ENCODE measurements around the gene CALML5.

The CALML5 gene

GRCh38 chr10:5512331-5512730 lies 13.0 kb upstream of the CALML5 start:
- no peak overlapping the region for H3K27ac Mint-ChIP-seq
- peaks cover 4% of the 10 kb centered on the region for H3K27me3 Mint-ChIP-seq
- H3K4me1 Mint-ChIP-seq (ENCODE audit: low read depth) = peaks cover 5% of the 10 kb centered on the region
- no peaks in the 10 kb centered on the region for H3K36me3 Mint-ChIP-seq (ENCODE audit: low read depth)
- no peak overlapping the region for H3K4me3 Mint-ChIP-seq
- H3K9me3 Mint-ChIP-seq = no peaks in the 10 kb centered on the region

DNA sequence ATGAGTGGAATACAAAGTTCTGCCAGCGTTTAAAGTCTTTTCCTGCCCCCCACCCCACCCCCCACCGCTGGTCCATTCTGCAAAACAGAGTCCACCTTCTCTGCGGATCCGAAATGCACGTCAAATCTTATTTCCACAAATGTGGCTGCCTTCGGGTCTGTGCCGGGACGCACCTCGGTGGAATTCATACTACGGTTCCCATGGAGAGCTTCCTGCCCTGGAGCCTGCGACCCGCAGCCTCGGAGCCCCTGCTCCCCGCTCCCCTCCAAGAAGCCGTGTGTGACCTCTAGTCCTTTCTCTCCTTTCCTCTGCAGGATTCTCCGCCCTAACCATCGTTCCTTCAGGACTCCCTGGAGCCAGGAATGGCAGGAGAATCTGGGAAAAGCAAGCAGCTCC lies 12.5 kb upstream of the CALML5 start:
- H3K4me1 Mint-ChIP-seq (ENCODE audit: low read depth) = peaks cover 5% of the 10 kb centered on the region
- H3K27me3 Mint-ChIP-seq = peaks cover 4% of the 10 kb centered on the region
- H3K4me3 Mint-ChIP-seq = no peak overlapping the region
- H3K9me3 Mint-ChIP-seq = no peaks in the 10 kb centered on the region
- no peak overlapping the region for H3K27ac Mint-ChIP-seq
- no peaks in the 10 kb centered on the region for H3K36me3 Mint-ChIP-seq (ENCODE audit: low read depth)

DNA sequence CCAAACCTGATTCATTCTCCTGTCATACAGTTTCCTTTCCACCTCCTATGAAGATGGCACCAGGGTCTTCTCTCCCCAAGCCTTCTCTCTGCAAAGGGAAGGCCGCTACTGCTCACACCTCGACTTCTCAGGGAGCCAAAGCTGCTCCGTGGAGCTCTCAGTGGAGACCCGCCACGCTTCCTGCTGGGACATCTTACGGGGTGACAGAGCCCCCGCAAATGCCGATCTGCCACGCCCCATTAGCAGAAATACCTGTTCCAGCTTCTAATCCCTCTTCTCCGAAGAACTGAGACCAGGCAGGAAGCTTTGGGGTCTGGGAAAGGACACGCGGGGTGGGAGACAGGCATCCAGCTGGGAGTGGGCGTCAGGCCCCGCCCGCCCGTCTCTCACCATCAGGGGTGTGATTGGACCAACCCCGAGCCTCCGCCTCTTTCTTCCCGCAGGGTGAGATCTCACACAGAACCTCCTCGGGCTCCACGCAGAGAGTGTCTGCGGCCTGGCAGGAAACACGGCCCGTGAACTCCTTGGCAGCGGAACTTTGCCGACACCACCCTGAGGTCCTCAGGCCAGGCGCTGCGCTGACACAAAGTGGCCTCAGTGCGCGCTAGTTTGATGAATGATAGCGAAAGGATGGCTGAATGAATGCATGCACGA lies 12.0 kb upstream of the CALML5 start:
- Mint-ChIP-seq H3K27ac (no peak overlapping the region), H3K4me1 (ENCODE audit: low read depth) (peaks cover 5% of the 10 kb centered on the region), H3K4me3 (no peak overlapping the region), H3K27me3 (peaks cover 4% of the 10 kb centered on the region), H3K36me3 (ENCODE audit: low read depth) (no peaks in the 10 kb centered on the region), H3K9me3 (no peaks in the 10 kb centered on the region)

GRCh38 chr10:5510281-5511072 lies 11.1 kb upstream of the CALML5 start:
- Mint-ChIP-seq H3K27me3 (peaks cover 4% of the 10 kb centered on the region), H3K4me1 (ENCODE audit: low read depth) (peaks cover 5% of the 10 kb centered on the region), H3K9me3 (no peaks in the 10 kb centered on the region), H3K27ac (no peak overlapping the region), H3K36me3 (ENCODE audit: low read depth) (no peaks in the 10 kb centered on the region), H3K4me3 (no peak overlapping the region)

GRCh38 chr10:5509691-5510090 lies 10.3 kb upstream of the CALML5 start:
- no peaks in the 10 kb centered on the region for H3K36me3 Mint-ChIP-seq (ENCODE audit: low read depth)
- no peak overlapping the region for H3K27ac Mint-ChIP-seq
- H3K4me3 Mint-ChIP-seq = no peak overlapping the region
- H3K9me3 Mint-ChIP-seq = no peaks in the 10 kb centered on the region
- peaks cover 4% of the 10 kb centered on the region for H3K27me3 Mint-ChIP-seq
- H3K4me1 Mint-ChIP-seq (ENCODE audit: low read depth) = peaks cover 5% of the 10 kb centered on the region

GRCh38 chr10:5509236-5509635 lies 9.9 kb upstream of the CALML5 start:
- H3K27me3 Mint-ChIP-seq = peaks cover 4% of the 10 kb centered on the region
- peaks cover 5% of the 10 kb centered on the region for H3K4me1 Mint-ChIP-seq (ENCODE audit: low read depth)
- no peak overlapping the region for H3K27ac Mint-ChIP-seq
- H3K36me3 Mint-ChIP-seq (ENCODE audit: low read depth) = no peaks in the 10 kb centered on the region
- no peaks in the 10 kb centered on the region for H3K9me3 Mint-ChIP-seq
- H3K4me3 Mint-ChIP-seq = no peak overlapping the region

DNA sequence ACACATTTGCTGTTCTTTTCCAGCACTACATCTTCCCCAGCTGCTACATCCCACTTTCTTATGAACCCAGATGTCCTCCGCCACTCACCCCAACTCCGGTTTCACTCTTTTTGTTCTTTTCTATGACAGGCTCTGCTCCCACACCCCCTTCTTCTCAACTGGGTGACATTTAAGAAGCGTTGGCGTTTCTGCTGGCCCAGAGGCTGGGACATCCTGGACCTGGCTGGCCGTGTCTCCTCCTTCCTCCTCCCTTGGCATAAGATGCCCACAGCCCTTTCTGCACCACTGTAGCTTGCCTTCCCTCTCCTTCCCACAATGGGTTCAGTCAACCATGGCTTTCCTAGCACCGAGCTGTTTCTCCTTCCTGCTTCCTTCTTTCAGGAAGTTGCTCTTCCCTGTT lies 9.4 kb upstream of the CALML5 start:
- H3K27ac Mint-ChIP-seq = no peak overlapping the region
- no peaks in the 10 kb centered on the region for H3K9me3 Mint-ChIP-seq
- H3K4me3 Mint-ChIP-seq = no peak overlapping the region
- H3K4me1 Mint-ChIP-seq (ENCODE audit: low read depth) = peaks cover 5% of the 10 kb centered on the region
- no peaks in the 10 kb centered on the region for H3K36me3 Mint-ChIP-seq (ENCODE audit: low read depth)
- H3K27me3 Mint-ChIP-seq = peaks cover 4% of the 10 kb centered on the region

DNA sequence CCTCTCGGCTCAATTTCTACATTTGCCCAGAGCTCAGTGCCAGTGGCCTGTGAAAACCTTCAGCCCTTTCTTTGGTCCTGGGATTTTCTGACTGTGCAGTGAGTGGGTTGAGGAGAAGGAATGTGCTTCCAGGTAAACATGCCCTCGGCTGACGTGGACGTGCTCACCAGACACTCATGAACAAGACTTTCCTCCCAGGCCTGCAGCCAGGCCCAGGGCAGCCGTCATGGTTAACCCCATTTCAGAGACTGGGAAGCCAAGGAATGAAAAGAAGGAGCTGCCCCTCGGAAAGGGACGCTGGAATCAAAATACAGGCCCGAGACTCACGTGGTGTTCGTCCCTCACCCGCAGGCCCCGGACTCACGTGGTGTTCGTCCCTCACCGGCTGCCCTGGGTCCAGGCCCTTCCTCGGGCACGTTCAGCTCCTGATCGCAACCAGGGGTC lies 8.8 kb upstream of the CALML5 start:
- Mint-ChIP-seq H3K4me3 (no peak overlapping the region), H3K27ac (no peak overlapping the region), H3K36me3 (ENCODE audit: low read depth) (no peaks in the 10 kb centered on the region), H3K27me3 (peaks cover 8% of the 10 kb centered on the region), H3K9me3 (no peaks in the 10 kb centered on the region), H3K4me1 (ENCODE audit: low read depth) (peaks cover 1% of the 10 kb centered on the region)

GRCh38 chr10:5507649-5508131 lies 8.3 kb upstream of the CALML5 start:
- Mint-ChIP-seq H3K36me3 (ENCODE audit: low read depth) (no peaks in the 10 kb centered on the region), H3K4me3 (no peak overlapping the region), H3K27ac (no peak overlapping the region), H3K27me3 (peaks cover 11% of the 10 kb centered on the region), H3K4me1 (ENCODE audit: low read depth) (no peaks in the 10 kb centered on the region), H3K9me3 (no peaks in the 10 kb centered on the region)

- Mint-ChIP-seq H3K4me1 (ENCODE audit: low read depth) (no peaks in the 10 kb centered on the region), H3K36me3 (ENCODE audit: low read depth) (no peaks in the 10 kb centered on the region), H3K4me3 (no peak overlapping the region), H3K27ac (no peak overlapping the region), H3K9me3 (no peaks in the 10 kb centered on the region), H3K27me3 (peaks cover 9% of the 10 kb centered on the region)
Measured at GRCh38 chr10:5506751-5507648, 7.6 kb upstream of the CALML5 start.

DNA sequence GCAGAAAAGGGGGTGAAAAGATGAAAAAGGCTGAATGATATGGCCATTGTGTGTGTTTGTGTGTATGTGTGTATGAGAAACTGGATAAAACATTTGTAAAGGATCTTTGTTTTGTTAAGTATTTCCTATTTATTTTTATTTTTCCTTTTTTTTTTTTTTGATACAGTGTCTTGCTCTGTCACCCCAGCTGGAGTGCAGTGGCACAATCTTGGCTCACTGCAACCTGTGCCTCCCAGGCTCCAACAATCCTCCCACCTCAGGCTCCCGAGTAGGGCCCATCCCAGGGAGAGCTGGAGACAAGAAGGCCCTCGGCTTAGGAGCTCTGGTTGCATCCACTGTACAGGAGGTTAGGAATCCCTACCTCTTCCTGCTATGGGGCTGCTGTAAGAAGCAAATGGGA lies 6.9 kb upstream of the CALML5 start:
- no peaks in the 10 kb centered on the region for H3K4me1 Mint-ChIP-seq (ENCODE audit: low read depth)
- peaks cover 9% of the 10 kb centered on the region for H3K27me3 Mint-ChIP-seq
- H3K27ac Mint-ChIP-seq = no peak overlapping the region
- no peaks in the 10 kb centered on the region for H3K36me3 Mint-ChIP-seq (ENCODE audit: low read depth)
- H3K4me3 Mint-ChIP-seq = no peak overlapping the region
- H3K9me3 Mint-ChIP-seq = no peaks in the 10 kb centered on the region

DNA sequence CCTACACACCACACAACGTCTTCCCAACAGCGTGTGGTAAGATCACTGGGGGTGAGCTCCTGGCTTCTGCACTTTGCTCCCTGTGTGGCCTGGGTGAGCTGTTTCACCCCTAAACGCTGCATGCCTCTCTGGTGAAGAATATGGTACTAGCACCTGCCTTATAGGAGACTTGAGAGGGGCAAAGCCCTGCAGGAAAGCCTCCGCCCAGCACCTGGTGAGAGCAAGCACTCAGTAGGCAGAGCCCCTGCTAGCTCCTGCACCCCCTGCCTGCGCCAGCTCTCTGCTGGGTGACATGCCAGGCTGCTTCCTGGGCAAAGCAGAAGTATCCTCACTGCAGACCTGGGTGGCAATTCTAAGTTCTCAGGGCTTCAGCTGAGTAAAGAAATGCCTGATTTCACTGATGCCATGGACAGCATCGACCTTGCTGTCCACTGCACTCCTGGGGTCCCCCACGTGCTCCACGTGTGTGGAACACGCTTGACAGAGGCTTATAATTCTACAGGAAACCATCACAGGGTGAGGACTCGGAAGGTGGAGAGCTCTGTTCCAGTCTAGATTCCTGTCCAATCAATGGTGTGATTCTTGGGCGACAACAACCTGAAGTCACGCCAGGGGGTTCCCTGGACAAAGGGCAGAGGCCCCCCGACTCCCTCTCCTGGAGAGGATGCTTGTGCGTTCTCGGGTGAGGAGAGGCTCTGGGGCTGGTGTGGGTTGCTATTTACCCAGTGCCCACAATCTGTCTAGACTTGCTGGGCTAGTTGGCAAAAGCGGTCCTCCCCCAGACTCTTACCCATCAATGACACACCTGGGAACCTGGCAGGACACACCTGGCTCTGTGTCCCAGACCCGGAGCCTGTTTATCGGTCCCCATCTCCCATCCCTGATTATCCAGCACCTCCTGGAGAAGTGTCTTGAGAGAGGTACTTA lies 5.0 kb upstream of the CALML5 start:
- Mint-ChIP-seq H3K27ac (no peak overlapping the region), H3K36me3 (ENCODE audit: low read depth) (no peaks in the 10 kb centered on the region), H3K9me3 (no peaks in the 10 kb centered on the region), H3K27me3 (peaks cover 13% of the 10 kb centered on the region), H3K4me1 (ENCODE audit: low read depth) (no peaks in the 10 kb centered on the region), H3K4me3 (no peak overlapping the region)

- H3K27ac Mint-ChIP-seq = no peak overlapping the region
- H3K4me3 Mint-ChIP-seq = no peak overlapping the region
- no peaks in the 10 kb centered on the region for H3K36me3 Mint-ChIP-seq (ENCODE audit: low read depth)
- H3K27me3 Mint-ChIP-seq = peaks cover 13% of the 10 kb centered on the region
- H3K9me3 Mint-ChIP-seq = no peaks in the 10 kb centered on the region
- no peaks in the 10 kb centered on the region for H3K4me1 Mint-ChIP-seq (ENCODE audit: low read depth)
Measured at GRCh38 chr10:5503477-5503835, 4.1 kb upstream of the CALML5 start.
